HepG2 (cell line): Measurements from ENCODE around the gene LSMEM2. TPM values are rescaled to one million over a fixed set of nuclear protein-coding genes. Genes with fewer than 3 reads are reported as not detected.

Experiments used
- BCL3 ChIP-seq: sonication (generic); formaldehyde crosslinking; IDR thresholded peaks from 2 replicates; pipeline ENCODE4 v1.5.1; 2020; ENCODE audit warnings: mild to moderate bottlenecking, missing genetic modification reagents, moderate library complexity
- CEBPG ChIP-seq: IDR thresholded peaks from 2 replicates; pipeline ENCODE4 v1.6.1; 2016
- CSRNP2 ChIP-seq: sonication (generic); formaldehyde crosslinking; conservative IDR thresholded peaks from 2 replicates; pipeline ENCODE4 v1.8.0; 2022; ENCODE audit warnings: low read depth, missing genetic modification reagents
- FOXO1 ChIP-seq: sonication (generic); formaldehyde crosslinking; IDR thresholded peaks from 2 replicates; pipeline ENCODE4 v1.4.0; 2020; ENCODE audit warnings: missing genetic modification reagents
- KDM4B ChIP-seq: sonication (generic); formaldehyde crosslinking; IDR thresholded peaks from 2 replicates; pipeline ENCODE4 v1.4.0; 2020; ENCODE audit warnings: missing genetic modification reagents
- NKX3-1 ChIP-seq: sonication (generic); formaldehyde crosslinking; IDR thresholded peaks from 2 replicates; pipeline ENCODE4 v1.5.0; 2020; ENCODE audit warnings: missing genetic modification reagents
- ONECUT2 ChIP-seq: sonication (generic); formaldehyde crosslinking; IDR thresholded peaks from 2 replicates; pipeline ENCODE4 v1.4.0; 2020; ENCODE audit warnings: missing genetic modification reagents
- SALL1 ChIP-seq: sonication (generic); formaldehyde crosslinking; IDR thresholded peaks from 2 replicates; pipeline ENCODE4 v1.8.0; 2022; ENCODE audit warnings: mild to moderate bottlenecking, missing genetic modification reagents
- TEAD2 ChIP-seq: sonication (generic); formaldehyde crosslinking; IDR thresholded peaks from 2 replicates; pipeline ENCODE4 v1.9.0; 2021; ENCODE audit warnings: missing genetic modification reagents
- TGIF2 ChIP-seq: IDR thresholded peaks from 2 replicates; pipeline ENCODE4 v1.6.1; 2016; ENCODE audit warnings: control low read depth, missing compliant biosample characterization
- ZFP90 ChIP-seq: sonication (generic); formaldehyde crosslinking; IDR thresholded peaks from 2 replicates; pipeline ENCODE4 v1.8.0; 2022; ENCODE audit warnings: missing genetic modification reagents, mild to moderate bottlenecking, inconsistent platforms, borderline replicate concordance
- ZKSCAN5 ChIP-seq: sonication (generic); formaldehyde crosslinking; IDR thresholded peaks from 2 replicates; pipeline ENCODE4 v1.5.1; 2020; ENCODE audit warnings: mild to moderate bottlenecking, missing genetic modification reagents
- ZNF282 ChIP-seq: fragments of 450-650 bp; IDR thresholded peaks from 2 replicates; pipeline ENCODE4 v1.6.1; 2018; ENCODE audit not compliant: partially characterized antibody
- ZNF460 ChIP-seq: sonication (generic); formaldehyde crosslinking; IDR thresholded peaks from 2 replicates; pipeline ENCODE4 v1.5.1; 2020; ENCODE audit warnings: missing genetic modification reagents, mild to moderate bottlenecking, borderline replicate concordance
- ZNF501 ChIP-seq: sonication (generic); formaldehyde crosslinking; IDR thresholded peaks from 2 replicates; pipeline ENCODE4 v1.5.1; 2020; ENCODE audit warnings: mild to moderate bottlenecking, moderate library complexity, missing genetic modification reagents
- ZNF597 ChIP-seq: sonication (generic); formaldehyde crosslinking; IDR thresholded peaks from 2 replicates; pipeline ENCODE4 v1.5.0; 2020; ENCODE audit warnings: missing genetic modification reagents
- ZNF788 ChIP-seq: sonication (generic); formaldehyde crosslinking; IDR thresholded peaks from 2 replicates; pipeline ENCODE4 v1.5.0; 2020; ENCODE audit warnings: mild to moderate bottlenecking, missing genetic modification reagents, borderline replicate concordance
- polyA plus RNA-seq, 8 experiments: library from polyadenylated mRNA; depleted of rRNA in 3 of 8; stranded (reverse) in 7 of 8; unstranded in 1 of 8; fragments of >200 nt; fragmentation: Illumina TruSeq in 4 of 8; extraction: Trizol in 4 of 8; gene quantifications; 2 replicates each; pipeline versions ENCODE4 v1.2.1 to v1.2.3, GENCODE V29; 2011 to 2016; ENCODE audit warnings: low read depth in 4 of 8, missing spikeins in 1 of 8, mixed read lengths in 1 of 8; ENCODE audit not compliant: insufficient read depth in 1 of 8
- total RNA-seq, 5 experiments: library from RNA; depleted of rRNA; stranded (reverse); fragments of >200 nt; fragmentation: Illumina TruSeq; extraction: Trizol; gene quantifications; 2 replicates each; pipeline ENCODE4 v1.2.3, GENCODE V29; 2016; ENCODE audit warnings: low read depth in 1 of 5
- TF ChIP-seq, protein P1 (sequence below): sonication (generic); formaldehyde crosslinking; IDR thresholded peaks from 2 replicates; pipeline ENCODE4 v1.4.0; 2020; ENCODE audit warnings: missing genetic modification reagents, borderline replicate concordance
- TF ChIP-seq, protein P2 (sequence below): sonication (generic); formaldehyde crosslinking; conservative IDR thresholded peaks from 2 replicates; pipeline ENCODE4 v1.4.0; 2020; ENCODE audit warnings: missing genetic modification reagents
- TF ChIP-seq, protein P3 (sequence below): sonication (generic); formaldehyde crosslinking; IDR thresholded peaks from 2 replicates; pipeline ENCODE4 v1.4.0; 2020; ENCODE audit warnings: mild to moderate bottlenecking, low read depth, missing genetic modification reagents

LSMEM2 gene
- total and polyA plus RNA-seq, 2 of the 13 experiments (the other 11 are each of a cell fraction or from before 2014, with no cell fraction given): 0.07 to 0.41 TPM

DNA sequence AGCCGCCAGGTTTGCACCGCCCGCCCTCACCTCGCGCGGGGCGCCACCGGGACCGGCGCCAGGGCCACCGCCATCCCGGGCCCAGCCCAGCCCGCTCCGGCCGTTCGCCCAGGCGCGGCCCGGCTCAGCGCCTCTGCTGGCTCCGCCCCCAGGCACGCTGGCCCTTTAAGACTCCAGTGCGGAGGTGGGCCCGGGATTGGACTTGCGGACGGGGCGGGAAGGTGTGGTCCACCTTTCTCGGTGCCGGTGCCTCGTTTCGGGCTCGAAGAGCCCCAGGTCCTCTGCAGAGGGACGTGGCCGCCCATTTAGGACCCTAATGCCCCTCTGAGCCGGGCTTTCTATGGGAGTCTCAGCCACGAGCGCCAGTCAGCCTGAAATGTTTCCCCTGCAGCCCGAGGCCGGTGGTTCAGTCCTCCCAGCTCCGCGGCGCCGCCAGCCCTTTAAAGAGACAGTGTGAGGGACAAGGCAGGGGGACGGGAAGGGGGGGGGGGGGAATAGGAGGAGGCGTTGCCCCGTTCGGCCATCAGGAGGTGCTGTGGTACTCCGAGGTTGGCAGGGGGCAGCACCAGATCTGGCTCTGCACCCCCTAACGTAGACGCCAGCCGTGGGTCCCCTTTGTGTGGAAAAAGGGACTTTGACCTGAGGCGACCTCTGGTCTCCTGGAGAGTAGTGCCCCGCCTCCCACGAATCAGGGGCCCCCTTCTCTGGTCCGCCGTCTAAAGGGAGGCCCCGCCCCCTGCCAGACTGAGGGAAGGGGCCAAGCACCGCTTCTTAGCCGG lies 42.6 kb downstream of the LSMEM2 start (continued):
- TF ChIP-seq TGIF2 (CRISPR knock-in tag) (no peak), ZNF282 (no peak), BCL3 (CRISPR knock-in tag) (0 out of 2 replicates have a peak, but pooled peaks have one; percentile 49), CEBPG (CRISPR knock-in tag) (no peak), ONECUT2 (no peak), ZKSCAN5 (CRISPR knock-in tag) (no peak), ZNF788 (CRISPR knock-in tag) (peak; percentile 41; the same call in 1 of the 2 replicates), SALL1 (CRISPR knock-in tag) (peak; percentile 64), KDM4B (CRISPR knock-in tag) (0 out of 2 replicates have a peak, but pooled peaks have one; percentile 12), NKX3-1 (CRISPR knock-in tag) (0 out of 2 replicates have a peak, but pooled peaks have one; percentile 21), TEAD2 (CRISPR knock-in tag) (no peak), ZNF460 (no peak; the same call in 1 of the 2 replicates), FOXO1 (CRISPR knock-in tag) (no peak), ZNF597 (CRISPR knock-in tag) (no peak), ZFP90 (CRISPR knock-in tag) (no peak), CSRNP2 (no peak), ZNF501 (CRISPR knock-in tag) (no peak)
- TF ChIP-seq, protein P1, sequence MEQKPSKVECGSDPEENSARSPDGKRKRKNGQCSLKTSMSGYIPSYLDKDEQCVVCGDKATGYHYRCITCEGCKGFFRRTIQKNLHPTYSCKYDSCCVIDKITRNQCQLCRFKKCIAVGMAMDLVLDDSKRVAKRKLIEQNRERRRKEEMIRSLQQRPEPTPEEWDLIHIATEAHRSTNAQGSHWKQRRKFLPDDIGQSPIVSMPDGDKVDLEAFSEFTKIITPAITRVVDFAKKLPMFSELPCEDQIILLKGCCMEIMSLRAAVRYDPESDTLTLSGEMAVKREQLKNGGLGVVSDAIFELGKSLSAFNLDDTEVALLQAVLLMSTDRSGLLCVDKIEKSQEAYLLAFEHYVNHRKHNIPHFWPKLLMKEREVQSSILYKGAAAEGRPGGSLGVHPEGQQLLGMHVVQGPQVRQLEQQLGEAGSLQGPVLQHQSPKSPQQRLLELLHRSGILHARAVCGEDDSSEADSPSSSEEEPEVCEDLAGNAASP (CRISPR knock-in tag): peak; percentile 92; the same call in 1 of the 2 replicates
- TF ChIP-seq, protein P2, sequence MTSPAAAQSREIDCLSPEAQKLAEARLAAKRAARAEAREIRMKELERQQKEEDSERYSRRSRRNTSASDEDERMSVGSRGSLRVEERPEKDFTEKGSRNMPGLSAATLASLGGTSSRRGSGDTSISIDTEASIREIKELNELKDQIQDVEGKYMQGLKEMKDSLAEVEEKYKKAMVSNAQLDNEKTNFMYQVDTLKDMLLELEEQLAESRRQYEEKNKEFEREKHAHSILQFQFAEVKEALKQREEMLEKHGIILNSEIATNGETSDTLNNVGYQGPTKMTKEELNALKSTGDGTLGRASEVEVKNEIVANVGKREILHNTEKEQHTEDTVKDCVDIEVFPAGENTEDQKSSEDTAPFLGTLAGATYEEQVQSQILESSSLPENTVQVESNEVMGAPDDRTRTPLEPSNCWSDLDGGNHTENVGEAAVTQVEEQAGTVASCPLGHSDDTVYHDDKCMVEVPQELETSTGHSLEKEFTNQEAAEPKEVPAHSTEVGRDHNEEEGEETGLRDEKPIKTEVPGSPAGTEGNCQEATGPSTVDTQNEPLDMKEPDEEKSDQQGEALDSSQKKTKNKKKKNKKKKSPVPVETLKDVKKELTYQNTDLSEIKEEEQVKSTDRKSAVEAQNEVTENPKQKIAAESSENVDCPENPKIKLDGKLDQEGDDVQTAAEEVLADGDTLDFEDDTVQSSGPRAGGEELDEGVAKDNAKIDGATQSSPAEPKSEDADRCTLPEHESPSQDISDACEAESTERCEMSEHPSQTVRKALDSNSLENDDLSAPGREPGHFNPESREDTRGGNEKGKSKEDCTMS (CRISPR knock-in tag): no peak
- TF ChIP-seq, protein P3, sequence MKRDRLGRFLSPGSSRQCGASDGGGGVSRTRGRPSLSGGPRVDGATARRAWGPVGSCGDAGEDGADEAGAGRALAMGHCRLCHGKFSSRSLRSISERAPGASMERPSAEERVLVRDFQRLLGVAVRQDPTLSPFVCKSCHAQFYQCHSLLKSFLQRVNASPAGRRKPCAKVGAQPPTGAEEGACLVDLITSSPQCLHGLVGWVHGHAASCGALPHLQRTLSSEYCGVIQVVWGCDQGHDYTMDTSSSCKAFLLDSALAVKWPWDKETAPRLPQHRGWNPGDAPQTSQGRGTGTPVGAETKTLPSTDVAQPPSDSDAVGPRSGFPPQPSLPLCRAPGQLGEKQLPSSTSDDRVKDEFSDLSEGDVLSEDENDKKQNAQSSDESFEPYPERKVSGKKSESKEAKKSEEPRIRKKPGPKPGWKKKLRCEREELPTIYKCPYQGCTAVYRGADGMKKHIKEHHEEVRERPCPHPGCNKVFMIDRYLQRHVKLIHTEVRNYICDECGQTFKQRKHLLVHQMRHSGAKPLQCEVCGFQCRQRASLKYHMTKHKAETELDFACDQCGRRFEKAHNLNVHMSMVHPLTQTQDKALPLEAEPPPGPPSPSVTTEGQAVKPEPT (CRISPR knock-in tag): no peak
